ENCODE data around the gene SV2C.

The SV2C gene

DNA sequence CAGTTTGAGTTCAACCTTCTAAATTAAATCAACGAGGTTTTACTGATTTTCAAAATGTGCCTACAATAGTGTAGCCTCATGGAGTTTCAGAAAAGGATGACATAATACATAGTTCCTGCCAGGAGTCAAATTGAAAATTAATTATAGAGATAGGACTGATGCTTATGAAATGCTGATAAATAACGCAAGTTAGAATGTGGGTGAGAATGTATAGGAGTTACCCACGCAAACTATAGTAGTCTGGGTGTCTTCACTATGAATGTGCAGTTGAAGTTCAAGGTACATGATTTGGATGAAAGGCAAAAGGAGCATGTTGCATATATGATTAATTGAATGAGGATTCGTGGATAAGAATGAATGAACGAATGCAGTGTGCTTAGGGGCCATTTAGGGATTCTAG lies 95.7 kb downstream of the SV2C start:
- Histone ChIP-seq H3K27me3 (ENCODE audit: low read depth, low read length) (no peaks in the 10 kb centered on the region), H3K4me1 (ENCODE audit: low read length) (peaks cover 21% of the 10 kb centered on the region), H3K9ac (ENCODE audit: low read length) (no peak overlapping the region), H4K20me1 (ENCODE audit: insufficient read depth, low read length) (no peaks in the 10 kb centered on the region), H3K4me3 (ENCODE audit: low read length) (no peak overlapping the region), H3K27ac (ENCODE audit: low read length) (no peak overlapping the region), H3K79me2 (ENCODE audit: low read length) (no peaks in the 10 kb centered on the region), H2AFZ (ENCODE audit: low read depth, low read length) (no peak overlapping the region), H3K9me3 (ENCODE audit: insufficient read depth, low read length) (no peaks in the 10 kb centered on the region), H3K4me2 (ENCODE audit: low read length) (no peak overlapping the region), H3K36me3 (replicated peaks; ENCODE audit: low read depth, low read length) (no peaks in the 10 kb centered on the region)
- no peak for TF ChIP-seq EZH2phosphoT487 (IDR thresholded peaks at IDR 0.05; ENCODE audit: low read depth)
- TF ChIP-seq, protein P1, sequence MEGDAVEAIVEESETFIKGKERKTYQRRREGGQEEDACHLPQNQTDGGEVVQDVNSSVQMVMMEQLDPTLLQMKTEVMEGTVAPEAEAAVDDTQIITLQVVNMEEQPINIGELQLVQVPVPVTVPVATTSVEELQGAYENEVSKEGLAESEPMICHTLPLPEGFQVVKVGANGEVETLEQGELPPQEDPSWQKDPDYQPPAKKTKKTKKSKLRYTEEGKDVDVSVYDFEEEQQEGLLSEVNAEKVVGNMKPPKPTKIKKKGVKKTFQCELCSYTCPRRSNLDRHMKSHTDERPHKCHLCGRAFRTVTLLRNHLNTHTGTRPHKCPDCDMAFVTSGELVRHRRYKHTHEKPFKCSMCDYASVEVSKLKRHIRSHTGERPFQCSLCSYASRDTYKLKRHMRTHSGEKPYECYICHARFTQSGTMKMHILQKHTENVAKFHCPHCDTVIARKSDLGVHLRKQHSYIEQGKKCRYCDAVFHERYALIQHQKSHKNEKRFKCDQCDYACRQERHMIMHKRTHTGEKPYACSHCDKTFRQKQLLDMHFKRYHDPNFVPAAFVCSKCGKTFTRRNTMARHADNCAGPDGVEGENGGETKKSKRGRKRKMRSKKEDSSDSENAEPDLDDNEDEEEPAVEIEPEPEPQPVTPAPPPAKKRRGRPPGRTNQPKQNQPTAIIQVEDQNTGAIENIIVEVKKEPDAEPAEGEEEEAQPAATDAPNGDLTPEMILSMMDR (IDR thresholded peaks at IDR 0.05; ENCODE audit: low read depth, low read length), result no peak

DNA sequence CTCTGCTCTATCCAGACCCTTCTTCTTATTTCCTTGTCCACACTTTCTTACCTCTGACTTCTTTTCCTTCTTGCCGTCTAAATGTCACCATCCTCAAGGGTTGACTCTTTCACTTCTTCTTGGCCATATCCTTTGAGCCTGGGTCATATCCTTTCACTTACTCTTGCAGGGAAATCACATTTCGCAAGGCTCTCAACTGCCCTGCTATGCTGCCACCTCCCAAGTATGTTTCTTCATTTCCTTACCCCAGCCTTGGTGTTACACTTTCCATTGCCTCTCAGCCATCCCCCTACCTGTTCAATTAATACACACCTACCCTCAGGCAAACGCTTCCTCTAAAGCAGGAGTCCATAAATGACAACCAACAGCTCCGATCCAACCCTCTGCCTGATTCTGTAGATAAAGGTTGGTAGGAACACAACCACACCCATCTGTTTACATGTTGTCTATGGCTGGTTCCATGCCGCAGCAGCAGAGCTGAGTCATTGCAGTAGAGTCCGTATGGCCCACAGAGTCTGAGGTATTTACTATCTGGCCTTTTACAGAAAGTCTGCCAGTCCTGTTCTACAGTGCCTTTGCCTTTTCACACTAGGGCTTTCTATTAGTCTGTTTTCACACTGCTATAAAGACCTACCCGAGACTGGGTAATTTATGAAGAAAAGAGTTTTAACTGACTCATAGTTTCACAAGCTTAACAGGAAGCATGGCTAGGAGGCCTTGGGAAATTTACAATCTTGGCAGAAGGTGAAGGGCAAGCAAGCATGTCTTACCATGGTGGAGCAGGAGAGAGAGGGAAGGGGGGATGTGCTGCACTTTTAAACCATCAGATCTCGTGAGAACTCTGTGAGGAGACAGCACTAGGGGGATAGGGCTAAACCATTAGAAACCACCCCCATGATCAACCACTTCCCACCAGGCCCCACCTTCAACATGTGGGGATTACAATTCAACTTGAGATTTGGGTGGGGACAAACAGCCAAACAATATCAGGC lies 97.9 kb downstream of the SV2C start:
- H4K20me1 ChIP-seq (ENCODE audit: insufficient read depth, low read length), result no peaks in the 10 kb centered on the region
- no peaks in the 10 kb centered on the region for H3K36me3 ChIP-seq (replicated peaks; ENCODE audit: low read depth, low read length)
- TF ChIP-seq, protein P1 (IDR thresholded peaks at IDR 0.05; ENCODE audit: low read depth, low read length), result no peak
- no peak for TF ChIP-seq EZH2phosphoT487 (IDR thresholded peaks at IDR 0.05; ENCODE audit: low read depth)
- H3K4me3 ChIP-seq (ENCODE audit: low read length), result no peak overlapping the region
- H3K27me3 ChIP-seq (ENCODE audit: low read depth, low read length), result no peaks in the 10 kb centered on the region
- H3K9ac ChIP-seq (ENCODE audit: low read length), result no peak overlapping the region
- H2AFZ ChIP-seq (ENCODE audit: low read depth, low read length), result no peak overlapping the region
- no peak overlapping the region for H3K4me2 ChIP-seq (ENCODE audit: low read length)
- H3K4me1 ChIP-seq (ENCODE audit: low read length), result peaks cover 11% of the 10 kb centered on the region
- no peak overlapping the region for H3K27ac ChIP-seq (ENCODE audit: low read length)
- no peaks in the 10 kb centered on the region for H3K9me3 ChIP-seq (ENCODE audit: insufficient read depth, low read length)
- no peaks in the 10 kb centered on the region for H3K79me2 ChIP-seq (ENCODE audit: low read length)

DNA sequence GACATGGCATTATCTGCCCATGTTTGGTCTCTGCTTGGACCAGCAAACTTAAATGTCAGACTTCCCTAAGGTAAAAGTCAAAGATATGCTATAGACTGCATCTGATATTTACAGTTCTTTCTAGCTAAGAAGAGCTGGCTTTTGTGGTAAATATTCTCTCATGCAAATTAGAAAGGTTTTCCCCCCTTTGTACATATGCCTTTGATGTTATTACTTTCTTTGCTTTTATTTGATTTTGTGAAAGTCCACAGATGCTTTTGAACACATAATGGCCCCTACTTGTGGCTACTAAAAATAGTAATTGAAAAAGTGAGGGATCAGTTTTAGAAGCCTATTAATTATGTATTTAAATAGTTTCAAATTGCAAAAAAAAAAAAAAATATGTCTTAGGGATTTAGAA lies 104.2 kb downstream of the SV2C start:
- no peak overlapping the region for H2AFZ ChIP-seq (ENCODE audit: low read depth, low read length)
- no peaks in the 10 kb centered on the region for H3K79me2 ChIP-seq (ENCODE audit: low read length)
- no peak overlapping the region for H3K27ac ChIP-seq (ENCODE audit: low read length)
- H3K27me3 ChIP-seq (ENCODE audit: low read depth, low read length), result no peaks in the 10 kb centered on the region
- TF ChIP-seq, protein P1 (IDR thresholded peaks at IDR 0.05; ENCODE audit: low read depth, low read length), result no peak
- TF ChIP-seq EZH2phosphoT487 (IDR thresholded peaks at IDR 0.05; ENCODE audit: low read depth), result no peak
- H3K4me3 ChIP-seq (ENCODE audit: low read length), result no peak overlapping the region
- H3K4me2 ChIP-seq (ENCODE audit: low read length), result no peak overlapping the region
- H3K9ac ChIP-seq (ENCODE audit: low read length), result no peak overlapping the region
- no peaks in the 10 kb centered on the region for H4K20me1 ChIP-seq (ENCODE audit: insufficient read depth, low read length)
- no peaks in the 10 kb centered on the region for H3K9me3 ChIP-seq (ENCODE audit: insufficient read depth, low read length)
- no peaks in the 10 kb centered on the region for H3K4me1 ChIP-seq (ENCODE audit: low read length)
- no peaks in the 10 kb centered on the region for H3K36me3 ChIP-seq (replicated peaks; ENCODE audit: low read depth, low read length)

DNA sequence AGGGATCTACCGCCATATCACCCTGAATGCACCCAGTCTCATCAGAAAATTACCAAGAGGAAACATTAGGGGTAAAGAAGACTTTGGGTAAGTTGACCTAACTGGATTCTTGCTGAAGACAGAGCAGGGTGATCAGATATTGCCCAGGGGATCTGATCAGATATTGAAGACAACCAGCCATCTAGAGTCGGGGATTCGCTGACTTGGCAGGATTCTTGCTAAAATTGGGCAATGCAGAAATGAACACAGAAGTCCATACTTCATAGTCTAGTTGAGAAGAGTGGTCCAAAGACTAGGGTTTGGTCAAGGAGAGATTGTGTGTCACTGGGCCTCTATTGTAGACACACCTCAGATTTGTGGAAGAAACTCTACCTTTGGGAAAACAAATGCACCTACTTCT lies 107.2 kb downstream of the SV2C start:
- no peak for TF ChIP-seq EZH2phosphoT487 (IDR thresholded peaks at IDR 0.05; ENCODE audit: low read depth)
- TF ChIP-seq, protein P1 (IDR thresholded peaks at IDR 0.05; ENCODE audit: low read depth, low read length), result no peak
- Histone ChIP-seq H2AFZ (ENCODE audit: low read depth, low read length) (no peak overlapping the region), H4K20me1 (ENCODE audit: insufficient read depth, low read length) (no peaks in the 10 kb centered on the region), H3K27me3 (ENCODE audit: low read depth, low read length) (no peaks in the 10 kb centered on the region), H3K4me1 (ENCODE audit: low read length) (no peaks in the 10 kb centered on the region), H3K9me3 (ENCODE audit: insufficient read depth, low read length) (no peaks in the 10 kb centered on the region), H3K4me2 (ENCODE audit: low read length) (no peak overlapping the region), H3K79me2 (ENCODE audit: low read length) (no peaks in the 10 kb centered on the region), H3K4me3 (ENCODE audit: low read length) (no peak overlapping the region), H3K27ac (ENCODE audit: low read length) (no peak overlapping the region), H3K9ac (ENCODE audit: low read length) (no peak overlapping the region), H3K36me3 (replicated peaks; ENCODE audit: low read depth, low read length) (no peaks in the 10 kb centered on the region)
